Mucosa of descending colon (tissue), 3 donors: ENCODE results near the gene CPHXL2. TPM values are rescaled to one million over a fixed set of nuclear protein-coding genes. Genes with fewer than 3 reads are reported as not detected.

Source experiments
- ATAC-seq: fragments of 200-7000 bp; cut with Tn5 transposase; one replicate; pipeline ENCODE4 v1.9.1; 2020; ENCODE audit warnings: mild to moderate bottlenecking, moderate library complexity
- DNase-seq, 3 donors: peaks; one replicate each; pipeline ENCODE4 v3.0.0-alpha.2; 2020
- H3K36me3 ChIP-seq: fragments of 200-600 bp; one replicate; pipeline ENCODE4 v1.8.0; 2021; ENCODE audit warnings: low read depth, mild to moderate bottlenecking
- H3K4me1 ChIP-seq: fragments of 200-600 bp; one replicate; pipeline ENCODE4 v1.8.0; 2021; ENCODE audit warnings: low read depth, mild to moderate bottlenecking
- H3K4me3 ChIP-seq: fragments of 200-600 bp; one replicate; pipeline ENCODE4 v1.8.0; 2021; ENCODE audit warnings: mild to moderate bottlenecking
- H3K9me3 ChIP-seq: fragments of 200-600 bp; one replicate; pipeline ENCODE4 v1.8.0; 2021; ENCODE audit warnings: mild to moderate bottlenecking
- intact Hi-C, 2 donors: fragments of 100-400 bp; cut with DNase I in 1 of 2; cut with micrococcal nuclease in 1 of 2; formaldehyde crosslinking; loops; one replicate each; pipeline versions ENCODE4 v1.11.0 to v1.11.1; 2022; cut with DNase I, micrococcal nuclease
- total RNA-seq, 3 donors: library from RNA; stranded (reverse); fragmentation: NEBNext Ultra II Directional in 2 of 3; extraction: Animal tissue kit (Norgen Biotek cat#: 25700) in 2 of 3; gene quantifications; one replicate each; pipeline versions ENCODE4 v1.2.1 to v1.2.4, GENCODE V29; 2021 to 2023
- TF ChIP-seq, protein P1 (sequence below): fragments of 200-600 bp; IDR thresholded peaks from one replicate; pipeline ENCODE4 v1.8.0; 2022; ENCODE audit warnings: antibody characterized with exemption, mild to moderate bottlenecking
- donor health status: DM: no; HTN: no; CAD: no; lungs with moderate emphysema.
- donor health status: DM: no; HTN: no; CAD: no.
- donor health status: DM: no; HTN: yes; CAD: no.

The CPHXL2 gene
- total RNA-seq, 3 donors from 2014 or later: not detected

GRCh38 chr16:75635036-75635435 lies 41.8 kb downstream of the CPHXL2 start:
- ATAC-seq (no peak), DNase-seq (no peak)
- no peak overlapping the region for H3K4me3 ChIP-seq
- intact Hi-C loops: no loop called here
- no peaks in the 10 kb centered on the region for H3K9me3 ChIP-seq
- TF ChIP-seq, protein P1, sequence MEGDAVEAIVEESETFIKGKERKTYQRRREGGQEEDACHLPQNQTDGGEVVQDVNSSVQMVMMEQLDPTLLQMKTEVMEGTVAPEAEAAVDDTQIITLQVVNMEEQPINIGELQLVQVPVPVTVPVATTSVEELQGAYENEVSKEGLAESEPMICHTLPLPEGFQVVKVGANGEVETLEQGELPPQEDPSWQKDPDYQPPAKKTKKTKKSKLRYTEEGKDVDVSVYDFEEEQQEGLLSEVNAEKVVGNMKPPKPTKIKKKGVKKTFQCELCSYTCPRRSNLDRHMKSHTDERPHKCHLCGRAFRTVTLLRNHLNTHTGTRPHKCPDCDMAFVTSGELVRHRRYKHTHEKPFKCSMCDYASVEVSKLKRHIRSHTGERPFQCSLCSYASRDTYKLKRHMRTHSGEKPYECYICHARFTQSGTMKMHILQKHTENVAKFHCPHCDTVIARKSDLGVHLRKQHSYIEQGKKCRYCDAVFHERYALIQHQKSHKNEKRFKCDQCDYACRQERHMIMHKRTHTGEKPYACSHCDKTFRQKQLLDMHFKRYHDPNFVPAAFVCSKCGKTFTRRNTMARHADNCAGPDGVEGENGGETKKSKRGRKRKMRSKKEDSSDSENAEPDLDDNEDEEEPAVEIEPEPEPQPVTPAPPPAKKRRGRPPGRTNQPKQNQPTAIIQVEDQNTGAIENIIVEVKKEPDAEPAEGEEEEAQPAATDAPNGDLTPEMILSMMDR: no peak
- peaks cover 3% of the 10 kb centered on the region for H3K36me3 ChIP-seq
- H3K4me1 ChIP-seq: no peaks in the 10 kb centered on the region

GRCh38 chr16:75632857-75633256 lies 44.0 kb downstream of the CPHXL2 start:
- Histone ChIP-seq H3K9me3 (no peaks in the 10 kb centered on the region), H3K36me3 (peaks cover 10% of the 10 kb centered on the region), H3K4me1 (no peaks in the 10 kb centered on the region), H3K4me3 (no peak overlapping the region)
- DNase-seq: no peak
- ATAC-seq: no peak
- intact Hi-C loops: no loop called here
- TF ChIP-seq, protein P1: no peak

GRCh38 chr16:75630052-75630451 lies 46.8 kb downstream of the CPHXL2 start:
- ATAC-seq: no peak
- H3K4me3 ChIP-seq: no peak overlapping the region
- no peaks in the 10 kb centered on the region for H3K4me1 ChIP-seq
- H3K9me3 ChIP-seq: no peaks in the 10 kb centered on the region
- H3K36me3 ChIP-seq: peaks cover 10% of the 10 kb centered on the region
- DNase-seq: no peak
- TF ChIP-seq, protein P1: no peak
- intact Hi-C loops: no loop called here

DNA sequence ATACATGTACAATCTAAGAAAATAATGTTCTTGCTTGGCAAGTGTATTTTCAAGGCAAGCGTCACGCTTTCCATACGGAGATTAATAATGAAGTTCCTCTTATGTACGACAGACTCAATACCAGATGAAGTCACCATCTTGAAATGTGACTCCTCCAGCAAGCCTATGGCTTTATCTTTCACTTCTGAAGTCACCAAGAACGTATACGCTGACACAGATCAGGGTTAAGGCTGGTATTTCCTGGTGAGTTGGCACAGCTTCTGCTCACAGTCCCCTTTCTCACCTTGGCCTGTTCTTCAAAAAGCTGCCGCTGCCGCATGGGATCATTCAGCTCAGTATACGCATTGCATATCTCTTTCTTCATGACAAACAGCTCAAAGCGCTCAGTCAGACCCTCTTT lies 47.7 kb downstream of the CPHXL2 start:
- H3K4me1 ChIP-seq: no peaks in the 10 kb centered on the region
- no peak for ATAC-seq
- peaks cover 10% of the 10 kb centered on the region for H3K36me3 ChIP-seq
- DNase-seq: no peak
- no peaks in the 10 kb centered on the region for H3K9me3 ChIP-seq
- TF ChIP-seq, protein P1: no peak
- intact Hi-C loops: loop anchor here in 1 of 2 donors (10.0 kb wide), 1 partner anchor 136 kb away; no protein-coding TSS in a partner anchor
- H3K4me3 ChIP-seq: no peak overlapping the region

GRCh38 chr16:75628351-75628750 lies 48.5 kb downstream of the CPHXL2 start:
- Histone ChIP-seq H3K4me3 (no peak overlapping the region), H3K36me3 (peaks cover 10% of the 10 kb centered on the region), H3K9me3 (no peaks in the 10 kb centered on the region), H3K4me1 (peaks cover 4% of the 10 kb centered on the region)
- TF ChIP-seq, protein P1: no peak
- intact Hi-C loops: loop anchor here in 1 of 2 donors (10.0 kb wide), 1 partner anchor 136 kb away; no protein-coding TSS in a partner anchor
- no peak for ATAC-seq
- DNase-seq: no peak

- Histone ChIP-seq H3K4me3 (no peak overlapping the region), H3K4me1 (peaks cover 5% of the 10 kb centered on the region), H3K9me3 (no peaks in the 10 kb centered on the region), H3K36me3 (peaks cover 10% of the 10 kb centered on the region)
- ATAC-seq (no peak), DNase-seq (no peak)
- intact Hi-C loops: loop anchor here in 1 of 2 donors (10.0 kb wide), 1 partner anchor 137 kb away; no protein-coding TSS in a partner anchor
- TF ChIP-seq, protein P1: no peak
These were observed 49.0 kb downstream of the CPHXL2 start for GRCh38 chr16:75627851-75628250.
